PC-9 (cell line): ENCODE results near the gene DCST2. TPM values are rescaled to one million over a fixed set of nuclear protein-coding genes. Genes with fewer than 3 reads are reported as not detected.

Experiments
- BruUV-seq: library from RNA; stranded (reverse); fragments of 400-500 nt; replicated peaks from 2 replicates; lab custom pipeline; 2021; lab: Mats Ljungman, UMichigan
- CTCF ChIA-PET: fragments of 300-600 bp; sonication (Branson Sonifier 250); formaldehyde crosslinking; loops from one replicate; lab custom pipeline; 2022; ENCODE audit warnings: antibody characterized with exemption; lab: Charles Lee
- POLR2A ChIA-PET: fragments of 300-600 bp; sonication (Branson Sonifier 250); formaldehyde crosslinking; loops from one replicate; lab custom pipeline; 2022; ENCODE audit warnings: antibody characterized with exemption; ENCODE audit not compliant: unreplicated experiment; lab: Charles Lee
- DNase-seq, 2 experiments: peaks; one replicate each; pipeline versions ENCODE4 v3.0.0 to v3.0.0-alpha.2; 2015 to 2022; ENCODE audit warnings: mixed read lengths in 1 of 2
- H2AFZ ChIP-seq: fragments of 200-600 bp; sonication (generic); 2 replicates; pipeline ENCODE4 v1.8.1; 2017; ENCODE audit warnings: antibody characterized with exemption
- H3F3A ChIP-seq: fragments of 200-600 bp; sonication (generic); 2 replicates; pipeline ENCODE4 v1.8.1; 2017; ENCODE audit warnings: antibody characterized with exemption, mild to moderate bottlenecking, low read depth; ENCODE audit not compliant: insufficient read depth
- H3K27ac ChIP-seq: fragments of 200-600 bp; sonication (generic); 2 replicates; pipeline ENCODE4 v1.6.1; 2016; ENCODE audit warnings: mixed run types
- H3K27me3 ChIP-seq: fragments of 200-600 bp; sonication (generic); 2 replicates; pipeline ENCODE4 v1.6.1; 2016; ENCODE audit warnings: low read depth, mixed run types; ENCODE audit not compliant: insufficient read depth
- H3K36me3 ChIP-seq: fragments of 200-600 bp; sonication (generic); 2 replicates; pipeline ENCODE4 v1.6.1; 2016; ENCODE audit warnings: low read depth, mixed run types
- H3K4me1 ChIP-seq: fragments of 200-600 bp; sonication (generic); replicated peaks from 2 replicates; pipeline ENCODE4 v1.6.1; 2016; ENCODE audit warnings: mixed run types; ENCODE audit not compliant: insufficient read depth
- H3K4me2 ChIP-seq: fragments of 200-600 bp; sonication (generic); 2 replicates; pipeline ENCODE4 v1.6.1; 2017; ENCODE audit warnings: mixed run types
- H3K4me3 ChIP-seq: fragments of 200-600 bp; sonication (generic); 2 replicates; pipeline ENCODE4 v1.6.1; 2016; ENCODE audit warnings: mixed run types
- H3K79me2 ChIP-seq: fragments of 200-600 bp; sonication (generic); 2 replicates; pipeline ENCODE4 v1.6.1; 2017; ENCODE audit warnings: low read depth, mixed run types
- H3K9me2 ChIP-seq: fragments of 200-600 bp; sonication (generic); 2 replicates; pipeline ENCODE4 v1.8.1; 2017; ENCODE audit warnings: mild to moderate bottlenecking; ENCODE audit not compliant: insufficient read depth
- H3K9me3 ChIP-seq: fragments of 200-600 bp; sonication (generic); 2 replicates; pipeline ENCODE4 v1.8.1; 2016; ENCODE audit warnings: low read depth; ENCODE audit not compliant: insufficient read depth
- H4K20me1 ChIP-seq: fragments of 200-600 bp; sonication (generic); 2 replicates; pipeline ENCODE4 v1.8.1; 2017; ENCODE audit not compliant: insufficient read depth
- EZH2 ChIP-seq: fragments of 200-600 bp; sonication (generic); IDR thresholded peaks from 2 replicates; pipeline ENCODE4 v1.8.0; 2017; ENCODE audit warnings: antibody characterized with exemption, low read depth
- intact Hi-C: fragments of 100-400 bp; cut with micrococcal nuclease; formaldehyde crosslinking; loops from one replicate; pipeline ENCODE4 v1.10.0; 2022; ENCODE audit not compliant: unreplicated experiment
- total RNA-seq: library from RNA; stranded (reverse); gene quantifications from 2 replicates; pipeline ENCODE4 v1.2.3, GENCODE V29; 2021
- TF ChIP-seq, protein P1 (sequence below): fragments of 200-600 bp; sonication (generic); conservative IDR thresholded peaks from 2 replicates; pipeline ENCODE4 v1.6.1; 2017; ENCODE audit warnings: mixed run types, antibody characterized with exemption, mild to moderate bottlenecking, moderate library complexity

Gene DCST2
- total RNA-seq, 1 experiment from 2014 or later: 4.4 TPM

DNA sequence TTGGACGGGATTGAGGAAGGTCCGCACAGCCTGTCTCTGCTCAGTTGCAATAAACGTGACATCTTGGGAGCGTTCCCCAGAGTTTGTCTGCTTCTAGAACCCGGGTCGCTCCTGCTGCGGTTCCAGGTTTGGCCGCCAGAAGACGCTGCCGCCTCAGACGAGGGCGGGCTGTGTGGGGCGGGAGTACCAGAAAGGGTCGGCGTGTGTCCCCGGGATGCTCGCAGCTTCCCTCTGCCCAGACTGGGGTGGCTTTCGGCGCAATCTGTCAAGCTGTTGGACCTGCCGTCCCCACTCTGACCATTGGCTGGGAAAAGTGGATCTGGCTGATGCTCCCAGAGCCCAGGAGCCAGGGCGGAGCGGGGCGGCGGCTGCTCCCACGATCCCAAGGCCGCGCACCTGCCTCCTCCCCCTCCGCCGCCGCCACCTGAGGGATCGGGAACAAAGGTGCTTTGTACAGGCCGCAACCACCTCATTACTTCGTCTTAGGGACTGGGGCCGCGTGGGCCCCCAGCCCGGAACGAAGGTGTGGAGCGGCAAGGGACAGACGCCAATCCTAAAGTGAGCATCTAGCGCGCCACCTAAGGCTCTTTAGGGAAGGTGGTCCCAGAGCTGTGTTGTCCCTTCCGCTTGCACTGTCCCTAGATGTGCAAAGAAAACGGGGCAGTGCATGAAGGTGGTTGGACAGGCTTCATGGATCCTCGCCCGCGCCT is 29.3 kb upstream of the DCST2 start:
- Histone ChIP-seq H3K79me2 (peaks cover 13% of the 10 kb centered on the region), H3K4me1 (peaks cover 10% of the 10 kb centered on the region), H3K27ac (no peak overlapping the region), H3K4me2 (peak overlapping the region; percentile 80), H3K27me3 (no peaks in the 10 kb centered on the region), H2AFZ (no peak overlapping the region), H4K20me1 (peaks cover 7% of the 10 kb centered on the region), H3K9me3 (no peaks in the 10 kb centered on the region), H3F3A (peaks cover 24% of the 10 kb centered on the region; the same call in 1 of the 2 replicates), H3K4me3 (peak overlapping the region; percentile 74; the same call in 1 of the 2 replicates), H3K9me2 (no peaks in the 10 kb centered on the region), H3K36me3 (peaks cover 13% of the 10 kb centered on the region; the same call in 1 of the 2 replicates)
- no peak for DNase-seq
- TF ChIP-seq EZH2: no peak
- TF ChIP-seq, protein P1, sequence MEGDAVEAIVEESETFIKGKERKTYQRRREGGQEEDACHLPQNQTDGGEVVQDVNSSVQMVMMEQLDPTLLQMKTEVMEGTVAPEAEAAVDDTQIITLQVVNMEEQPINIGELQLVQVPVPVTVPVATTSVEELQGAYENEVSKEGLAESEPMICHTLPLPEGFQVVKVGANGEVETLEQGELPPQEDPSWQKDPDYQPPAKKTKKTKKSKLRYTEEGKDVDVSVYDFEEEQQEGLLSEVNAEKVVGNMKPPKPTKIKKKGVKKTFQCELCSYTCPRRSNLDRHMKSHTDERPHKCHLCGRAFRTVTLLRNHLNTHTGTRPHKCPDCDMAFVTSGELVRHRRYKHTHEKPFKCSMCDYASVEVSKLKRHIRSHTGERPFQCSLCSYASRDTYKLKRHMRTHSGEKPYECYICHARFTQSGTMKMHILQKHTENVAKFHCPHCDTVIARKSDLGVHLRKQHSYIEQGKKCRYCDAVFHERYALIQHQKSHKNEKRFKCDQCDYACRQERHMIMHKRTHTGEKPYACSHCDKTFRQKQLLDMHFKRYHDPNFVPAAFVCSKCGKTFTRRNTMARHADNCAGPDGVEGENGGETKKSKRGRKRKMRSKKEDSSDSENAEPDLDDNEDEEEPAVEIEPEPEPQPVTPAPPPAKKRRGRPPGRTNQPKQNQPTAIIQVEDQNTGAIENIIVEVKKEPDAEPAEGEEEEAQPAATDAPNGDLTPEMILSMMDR: no peak
- BruUV-seq: no TSS peak
- ChIA-PET CTCF (no interaction called here), POLR2A (interaction anchor here (0.7 kb wide), 1 partner anchor 65 kb away, joined by 6 read pairs; no protein-coding TSS in a partner anchor)
- intact Hi-C loops: loop anchor here (1.0 to 5.0 kb wide), 3 partner anchors 21 to 506 kb away; partner anchors contain the start of gene UBE2Q1

DNA sequence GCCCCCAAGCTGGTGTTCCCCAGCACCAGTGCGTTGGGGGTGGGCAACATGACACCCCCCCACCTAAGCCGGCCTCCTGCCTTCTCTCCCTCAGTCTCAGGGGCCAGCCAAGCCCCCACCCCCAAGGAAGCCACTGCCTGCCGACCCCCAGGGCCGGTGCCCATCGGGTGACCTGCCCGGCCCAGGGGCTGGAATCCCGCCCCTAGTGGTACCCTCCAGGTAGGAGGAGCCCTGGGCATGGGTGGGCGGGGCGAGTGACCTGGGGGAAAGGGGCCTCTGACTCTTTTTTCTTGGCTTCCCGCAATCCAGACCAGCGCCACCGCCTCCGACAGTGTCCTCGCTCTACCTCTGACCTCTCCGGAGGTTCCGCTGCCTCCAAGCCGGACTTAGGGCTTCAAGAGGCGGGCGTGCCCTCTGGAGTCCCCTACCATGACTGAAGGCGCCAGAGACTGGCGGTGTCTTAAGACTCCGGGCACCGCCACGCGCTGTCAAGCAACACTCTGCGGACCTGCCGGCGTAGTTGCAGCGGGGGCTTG is 28.6 kb upstream of the DCST2 start:
- Histone ChIP-seq H3K9me2 (no peaks in the 10 kb centered on the region), H3K79me2 (peaks cover 13% of the 10 kb centered on the region), H3K4me3 (no peak overlapping the region), H3K4me1 (peaks cover 10% of the 10 kb centered on the region), H4K20me1 (peaks cover 7% of the 10 kb centered on the region), H3K27me3 (no peaks in the 10 kb centered on the region), H3K4me2 (no peak overlapping the region), H3F3A (peaks cover 24% of the 10 kb centered on the region; the same call in 1 of the 2 replicates), H3K36me3 (peaks cover 14% of the 10 kb centered on the region; the same call in 1 of the 2 replicates), H3K9me3 (no peaks in the 10 kb centered on the region), H3K27ac (no peak overlapping the region), H2AFZ (no peak overlapping the region)
- BruUV-seq: no TSS peak
- ChIA-PET POLR2A (no interaction called here), CTCF (interaction anchor here (0.8 kb wide), 1 partner anchor 17 kb away, joined by 3 read pairs; no protein-coding TSS in a partner anchor)
- DNase-seq: no peak
- intact Hi-C loops: loop anchor here (5.0 kb wide), 2 partner anchors 395 to 505 kb away; partner anchors contain the start of gene UBE2Q1
- TF ChIP-seq, protein P1: no peak
- no peak for TF ChIP-seq EZH2

DNA sequence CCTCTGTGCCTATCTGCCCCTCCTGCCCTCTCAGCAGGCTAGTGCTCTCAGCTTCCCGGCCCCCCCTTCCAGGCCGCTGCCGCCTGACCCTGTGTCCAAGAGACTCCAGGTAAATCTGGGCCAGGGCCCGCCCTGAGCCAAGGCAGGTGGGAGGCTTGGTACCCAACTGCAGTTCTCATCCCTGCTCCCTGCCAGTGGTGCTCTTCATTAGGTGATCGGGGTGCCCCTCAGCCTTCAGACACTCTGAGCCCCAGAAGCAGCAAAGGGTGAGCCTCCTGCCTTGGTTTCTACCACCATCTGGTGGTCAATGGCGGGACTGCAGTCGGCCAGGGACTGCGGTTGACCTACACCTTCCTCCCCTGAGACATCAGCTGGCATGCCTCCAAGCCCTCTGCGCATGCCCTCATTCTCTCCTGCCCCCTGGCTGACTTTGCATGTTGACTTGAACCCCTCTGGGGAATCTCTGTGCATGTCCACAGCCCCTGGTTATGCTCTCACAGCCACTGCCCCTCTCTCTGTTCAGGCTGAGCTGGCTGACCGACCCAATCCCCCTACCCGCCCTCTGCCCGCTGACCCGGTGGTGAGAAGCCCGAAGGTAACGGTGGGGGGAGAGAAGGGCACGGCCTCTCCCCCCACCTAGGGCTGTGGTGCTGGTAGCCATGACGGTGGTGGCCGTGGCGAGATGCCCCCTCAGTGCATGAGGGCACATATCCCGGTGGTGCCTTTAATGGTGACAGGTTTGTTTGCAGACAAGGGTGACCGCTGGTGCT is 28.0 kb upstream of the DCST2 start:
- peaks cover 7% of the 10 kb centered on the region for H4K20me1 ChIP-seq
- no peaks in the 10 kb centered on the region for H3K9me2 ChIP-seq
- H3K79me2 ChIP-seq: peaks cover 13% of the 10 kb centered on the region
- no peak overlapping the region for H3K4me2 ChIP-seq
- ChIA-PET CTCF (interaction anchor here (0.8 kb wide), 1 partner anchor 17 kb away, joined by 3 read pairs; no protein-coding TSS in a partner anchor), POLR2A (no interaction called here)
- H3F3A ChIP-seq: peaks cover 24% of the 10 kb centered on the region; the same call in 1 of the 2 replicates
- no TSS peak for BruUV-seq
- peaks cover 14% of the 10 kb centered on the region; the same call in 1 of the 2 replicates for H3K36me3 ChIP-seq
- peaks cover 10% of the 10 kb centered on the region for H3K4me1 ChIP-seq
- no peak overlapping the region for H2AFZ ChIP-seq
- no peak overlapping the region for H3K27ac ChIP-seq
- TF ChIP-seq, protein P1: peak; percentile 99
- no peak for TF ChIP-seq EZH2
- H3K4me3 ChIP-seq: no peak overlapping the region
- intact Hi-C loops: loop anchor here (1.0 to 5.0 kb wide), 3 partner anchors 155 to 504 kb away; partner anchors contain the start of gene UBE2Q1
- H3K9me3 ChIP-seq: no peaks in the 10 kb centered on the region
- H3K27me3 ChIP-seq: no peaks in the 10 kb centered on the region
- DNase-seq: peak; percentile 72 to 90
